Caco-2 (cell line): Measurements from ENCODE around the gene SLC1A3. TPM values are rescaled to one million over a fixed set of nuclear protein-coding genes. Genes with fewer than 3 reads are reported as not detected.

ENCODE experiments used
- BruUV-seq: library from RNA; stranded (reverse); fragments of 400-500 nt; replicated peaks from 2 replicates; lab custom pipeline; 2021; lab: Mats Ljungman, UMichigan
- CTCF ChIA-PET: fragments of 300-600 bp; sonication (Branson Sonifier 250); formaldehyde crosslinking; loops from one replicate; lab custom pipeline; 2022; ENCODE audit warnings: antibody characterized with exemption; lab: Charles Lee
- POLR2A ChIA-PET: fragments of 300-600 bp; sonication (Branson Sonifier 250); formaldehyde crosslinking; loops from one replicate; lab custom pipeline; 2022; ENCODE audit warnings: antibody characterized with exemption; lab: Charles Lee
- DNase-seq, 2 experiments: peaks; one replicate each; pipeline versions ENCODE4 v3.0.0 to v3.0.0-alpha.2; 2020 to 2022
- H3K27me3 ChIP-seq: replicated peaks from 2 replicates; pipeline ENCODE4 v1.6.0; 2011; ENCODE audit warnings: low read length; ENCODE audit not compliant: control insufficient read depth, insufficient read depth
- H3K36me3 ChIP-seq: 2 replicates; pipeline ENCODE4 v1.5.1; 2011; ENCODE audit warnings: low read length; ENCODE audit not compliant: control insufficient read depth, insufficient read depth
- H3K4me1 ChIP-seq: fragments of 250-450 bp; sonication (Bioruptor Pico); 2 replicates; pipeline ENCODE4 v1.5.1; 2020; ENCODE audit warnings: mild to moderate bottlenecking
- H3K4me3 ChIP-seq: 2 replicates; pipeline ENCODE4 v1.5.1; 2011; ENCODE audit warnings: low read depth, mild to moderate bottlenecking, control low read depth, low read length
- H3K9me3 ChIP-seq: fragments of 250-450 bp; sonication (Bioruptor Pico); 2 replicates; pipeline ENCODE4 v1.5.1; 2020; ENCODE audit warnings: mild to moderate bottlenecking, moderate library complexity
- H3K27ac Mint-ChIP-seq: one replicate; pipeline ENCODE4 v1.8.0; 2022; ENCODE audit warnings: mixed read lengths; ENCODE audit not compliant: unreplicated experiment
- H3K27me3 Mint-ChIP-seq: one replicate; pipeline ENCODE4 v1.8.0; 2022; ENCODE audit warnings: mixed read lengths; ENCODE audit not compliant: insufficient read depth, unreplicated experiment
- H3K36me3 Mint-ChIP-seq: one replicate; pipeline ENCODE4 v1.8.0; 2022; ENCODE audit warnings: mild to moderate bottlenecking, mixed read lengths; ENCODE audit not compliant: insufficient read depth, unreplicated experiment
- H3K4me1 Mint-ChIP-seq: one replicate; pipeline ENCODE4 v1.8.0; 2022; ENCODE audit warnings: low read depth, mixed read lengths; ENCODE audit not compliant: unreplicated experiment
- H3K4me3 Mint-ChIP-seq: one replicate; pipeline ENCODE4 v1.8.0; 2022; ENCODE audit warnings: mild to moderate bottlenecking, moderate library complexity, mixed read lengths; ENCODE audit not compliant: unreplicated experiment
- H3K9me3 Mint-ChIP-seq: one replicate; pipeline ENCODE4 v1.8.0; 2022; ENCODE audit warnings: mixed read lengths; ENCODE audit not compliant: unreplicated experiment
- intact Hi-C: fragments of 100-400 bp; cut with micrococcal nuclease; formaldehyde crosslinking; loops from one replicate; pipeline ENCODE4 v1.10.0; 2022; ENCODE audit not compliant: unreplicated experiment
- total RNA-seq: library from RNA; stranded (reverse); gene quantifications from 2 replicates; pipeline ENCODE4 v1.2.3, GENCODE V29; 2022
- TF ChIP-seq, protein P1 (sequence below), 2 experiments: fragments of 200-600 bp in 1 of 2; IDR thresholded peaks; 1 replicate in 1 of 2; 2 replicates in 1 of 2; pipeline versions ENCODE4 v1.5.1 to v1.8.0; 2011 to 2022; ENCODE audit warnings: antibody characterized with exemption in 1 of 2, control low read depth in 1 of 2, inconsistent platforms in 1 of 2, low read depth in 1 of 2, low read length in 1 of 2, mild to moderate bottlenecking in 1 of 2, moderate library complexity in 1 of 2; ENCODE audit not compliant: insufficient read depth in 1 of 2, severe bottlenecking in 1 of 2, unreplicated experiment in 1 of 2

The SLC1A3 gene
- total RNA-seq, 1 experiment from 2014 or later: 178 TPM

DNA sequence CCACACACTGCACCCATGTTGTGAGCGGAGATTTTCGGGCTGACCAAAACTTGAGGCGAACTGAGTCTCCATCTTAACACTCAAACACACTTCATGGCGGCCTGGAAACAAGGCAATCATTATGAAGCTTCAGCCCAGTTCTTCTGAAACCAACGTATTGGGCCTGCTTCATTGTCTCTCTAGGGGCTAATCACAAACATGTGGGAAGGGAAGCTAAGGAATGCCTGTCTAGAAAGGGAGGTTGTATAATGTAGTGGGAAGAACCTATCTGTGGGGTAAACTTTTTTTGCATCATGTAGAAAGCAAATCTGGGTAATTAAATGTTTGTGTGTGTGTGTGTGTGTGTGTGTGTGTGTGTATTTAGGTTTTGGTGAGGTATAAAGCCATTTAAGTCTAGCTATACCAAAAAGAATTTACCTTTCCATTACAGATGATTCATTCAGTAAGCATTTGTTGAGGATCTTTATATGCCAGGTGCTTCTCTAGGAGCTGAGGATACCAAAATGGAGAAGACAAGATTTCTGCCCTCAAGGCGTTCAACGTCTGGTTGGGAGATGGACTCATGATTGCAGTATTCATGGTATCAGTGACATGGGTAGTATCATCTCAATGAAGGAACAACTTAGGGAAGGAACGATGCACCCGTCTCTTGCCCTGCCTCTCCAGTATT, 29.4 kb downstream of the SLC1A3 start:
- Mint-ChIP-seq H3K9me3 (peaks cover 12% of the 10 kb centered on the region), H3K4me3 (peak overlapping the region; percentile 16), H3K4me1 (peaks cover 62% of the 10 kb centered on the region), H3K27ac (peak overlapping the region; percentile 83), H3K27me3 (no peaks in the 10 kb centered on the region), H3K36me3 (peaks cover 70% of the 10 kb centered on the region)
- Histone ChIP-seq H3K4me3 (no peak overlapping the region), H3K9me3 (no peaks in the 10 kb centered on the region), H3K27me3 (no peaks in the 10 kb centered on the region), H3K36me3 (no peaks in the 10 kb centered on the region), H3K4me1 (peaks cover 58% of the 10 kb centered on the region)
- no TSS peak for BruUV-seq
- TF ChIP-seq, protein P1, sequence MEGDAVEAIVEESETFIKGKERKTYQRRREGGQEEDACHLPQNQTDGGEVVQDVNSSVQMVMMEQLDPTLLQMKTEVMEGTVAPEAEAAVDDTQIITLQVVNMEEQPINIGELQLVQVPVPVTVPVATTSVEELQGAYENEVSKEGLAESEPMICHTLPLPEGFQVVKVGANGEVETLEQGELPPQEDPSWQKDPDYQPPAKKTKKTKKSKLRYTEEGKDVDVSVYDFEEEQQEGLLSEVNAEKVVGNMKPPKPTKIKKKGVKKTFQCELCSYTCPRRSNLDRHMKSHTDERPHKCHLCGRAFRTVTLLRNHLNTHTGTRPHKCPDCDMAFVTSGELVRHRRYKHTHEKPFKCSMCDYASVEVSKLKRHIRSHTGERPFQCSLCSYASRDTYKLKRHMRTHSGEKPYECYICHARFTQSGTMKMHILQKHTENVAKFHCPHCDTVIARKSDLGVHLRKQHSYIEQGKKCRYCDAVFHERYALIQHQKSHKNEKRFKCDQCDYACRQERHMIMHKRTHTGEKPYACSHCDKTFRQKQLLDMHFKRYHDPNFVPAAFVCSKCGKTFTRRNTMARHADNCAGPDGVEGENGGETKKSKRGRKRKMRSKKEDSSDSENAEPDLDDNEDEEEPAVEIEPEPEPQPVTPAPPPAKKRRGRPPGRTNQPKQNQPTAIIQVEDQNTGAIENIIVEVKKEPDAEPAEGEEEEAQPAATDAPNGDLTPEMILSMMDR (IDR thresholded peaks at IDR 0.05; ENCODE audit: insufficient read depth in 1 of 2, low read depth in 1 of 2, low read length in 1 of 2, severe bottlenecking in 1 of 2, unreplicated experiment in 1 of 2): no peak
- intact Hi-C loops: no loop called here
- POLR2A ChIA-PET: no interaction called here
- DNase-seq: peak; percentile 41 to 59
- CTCF ChIA-PET: interaction anchor here (1.1 to 1.3 kb wide), 2 partner anchors 11 to 55 kb away, joined by 3 read pairs; no protein-coding TSS in a partner anchor

DNA sequence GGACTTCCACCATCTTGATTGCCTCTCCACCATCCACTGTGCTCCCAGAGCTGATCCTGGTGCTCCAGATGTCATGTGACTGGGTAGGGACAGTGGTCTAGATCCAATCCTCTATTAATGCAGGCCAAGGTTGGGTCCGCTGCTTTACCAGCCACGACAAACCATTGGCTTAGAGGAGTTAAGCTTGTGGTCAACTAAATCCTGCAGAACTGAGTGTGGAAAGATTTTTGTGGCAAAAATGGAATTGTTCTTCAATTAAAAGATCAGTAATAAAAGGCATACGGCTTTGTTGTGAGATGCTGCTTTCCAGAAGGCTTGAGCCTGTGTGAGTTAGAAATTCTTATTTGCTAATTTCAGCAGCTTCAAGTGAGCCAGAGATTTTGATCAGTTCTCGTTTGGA, 30.7 kb downstream of the SLC1A3 start:
- no peaks in the 10 kb centered on the region for H3K27me3 Mint-ChIP-seq
- TF ChIP-seq, protein P1 (IDR thresholded peaks at IDR 0.05; ENCODE audit: insufficient read depth in 1 of 2, low read depth in 1 of 2, low read length in 1 of 2, severe bottlenecking in 1 of 2, unreplicated experiment in 1 of 2): no peak
- H3K36me3 Mint-ChIP-seq: peaks cover 63% of the 10 kb centered on the region
- Histone ChIP-seq H3K4me1 (peaks cover 71% of the 10 kb centered on the region), H3K4me3 (no peak overlapping the region), H3K9me3 (no peaks in the 10 kb centered on the region), H3K36me3 (no peaks in the 10 kb centered on the region), H3K27me3 (no peaks in the 10 kb centered on the region)
- peaks cover 12% of the 10 kb centered on the region for H3K9me3 Mint-ChIP-seq
- peaks cover 64% of the 10 kb centered on the region for H3K4me1 Mint-ChIP-seq
- ChIA-PET CTCF (interaction anchor here (1.1 to 1.9 kb wide), 3 partner anchors 10 to 59 kb away, joined by 3 to 8 read pairs (median 4); no protein-coding TSS in a partner anchor), POLR2A (interaction anchor here (0.6 kb wide), 1 partner anchor 43 kb away, joined by 3 read pairs; no protein-coding TSS in a partner anchor)
- DNase-seq: no peak
- intact Hi-C loops: no loop called here
- BruUV-seq: no TSS peak
- H3K27ac Mint-ChIP-seq: peak overlapping the region; percentile 83
- H3K4me3 Mint-ChIP-seq: no peak overlapping the region

DNA sequence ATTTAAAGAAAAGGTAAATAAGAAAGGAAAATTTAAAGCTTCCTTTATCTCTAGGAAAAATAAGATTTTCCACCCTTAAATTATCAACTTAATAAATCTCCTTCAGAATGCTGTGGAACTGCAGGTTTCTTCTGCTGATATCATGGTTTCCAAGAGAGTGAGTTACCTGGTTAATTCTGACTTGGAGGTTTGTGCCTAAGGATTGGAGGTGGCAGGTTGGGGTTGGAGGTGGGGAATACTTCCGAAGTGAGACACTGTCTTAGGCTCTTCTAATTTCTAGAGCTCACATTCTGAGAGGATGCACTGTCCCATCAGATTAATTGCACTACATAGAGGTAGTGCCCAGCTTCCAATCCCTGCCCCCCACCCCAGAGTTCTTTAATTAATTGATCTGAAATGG, 31.1 kb downstream of the SLC1A3 start:
- BruUV-seq: TSS peak; percentile 68
- Mint-ChIP-seq H3K4me1 (peaks cover 64% of the 10 kb centered on the region), H3K36me3 (peaks cover 61% of the 10 kb centered on the region), H3K9me3 (peaks cover 12% of the 10 kb centered on the region), H3K4me3 (peak overlapping the region; percentile 48), H3K27ac (peak overlapping the region; percentile 83), H3K27me3 (no peaks in the 10 kb centered on the region)
- Histone ChIP-seq H3K9me3 (no peaks in the 10 kb centered on the region), H3K36me3 (no peaks in the 10 kb centered on the region), H3K4me3 (no peak overlapping the region), H3K4me1 (peaks cover 75% of the 10 kb centered on the region), H3K27me3 (no peaks in the 10 kb centered on the region)
- no peak for DNase-seq
- POLR2A ChIA-PET: interaction anchor here (0.6 to 1.4 kb wide), 4 partner anchors 9 to 43 kb away, joined by 3 to 8 read pairs (median 4); no protein-coding TSS in a partner anchor
- CTCF ChIA-PET: interaction anchor here (1.0 to 1.9 kb wide), 6 partner anchors 9 to 223 kb away, joined by 3 to 8 read pairs (median 4); no protein-coding TSS in a partner anchor
- TF ChIP-seq, protein P1 (IDR thresholded peaks at IDR 0.05; ENCODE audit: insufficient read depth in 1 of 2, low read depth in 1 of 2, low read length in 1 of 2, severe bottlenecking in 1 of 2, unreplicated experiment in 1 of 2): no peak
- intact Hi-C loops: no loop called here
